Measurements from ENCODE around the gene FGFR2. TPM values are rescaled to one million over a fixed set of nuclear protein-coding genes. Genes with fewer than 3 reads are reported as not detected.

Gene FGFR2
- total RNA-seq, 2 experiments from 2014 or later: not detected

GRCh38 chr10:121437596-121437995 lies 160.6 kb downstream of the FGFR2 start:
- TF ChIP-seq, protein P1, sequence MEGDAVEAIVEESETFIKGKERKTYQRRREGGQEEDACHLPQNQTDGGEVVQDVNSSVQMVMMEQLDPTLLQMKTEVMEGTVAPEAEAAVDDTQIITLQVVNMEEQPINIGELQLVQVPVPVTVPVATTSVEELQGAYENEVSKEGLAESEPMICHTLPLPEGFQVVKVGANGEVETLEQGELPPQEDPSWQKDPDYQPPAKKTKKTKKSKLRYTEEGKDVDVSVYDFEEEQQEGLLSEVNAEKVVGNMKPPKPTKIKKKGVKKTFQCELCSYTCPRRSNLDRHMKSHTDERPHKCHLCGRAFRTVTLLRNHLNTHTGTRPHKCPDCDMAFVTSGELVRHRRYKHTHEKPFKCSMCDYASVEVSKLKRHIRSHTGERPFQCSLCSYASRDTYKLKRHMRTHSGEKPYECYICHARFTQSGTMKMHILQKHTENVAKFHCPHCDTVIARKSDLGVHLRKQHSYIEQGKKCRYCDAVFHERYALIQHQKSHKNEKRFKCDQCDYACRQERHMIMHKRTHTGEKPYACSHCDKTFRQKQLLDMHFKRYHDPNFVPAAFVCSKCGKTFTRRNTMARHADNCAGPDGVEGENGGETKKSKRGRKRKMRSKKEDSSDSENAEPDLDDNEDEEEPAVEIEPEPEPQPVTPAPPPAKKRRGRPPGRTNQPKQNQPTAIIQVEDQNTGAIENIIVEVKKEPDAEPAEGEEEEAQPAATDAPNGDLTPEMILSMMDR (conservative IDR thresholded peaks at IDR 0.05; ENCODE audit: low read length): no peak
- no peak for TF ChIP-seq EZH2phosphoT487 (IDR thresholded peaks at IDR 0.05; ENCODE audit: borderline replicate concordance, low read depth, low read length)
- intact Hi-C loops (cut with micrococcal nuclease; ENCODE audit: unreplicated experiment): no loop called here
- no peaks in the 10 kb centered on the region for H3K9me2 ChIP-seq (ENCODE audit: insufficient read depth, low read length)
- H3K27ac ChIP-seq (ENCODE audit: low read depth, low read length, poor library complexity, severe bottlenecking): no peak overlapping the region
- H3K79me2 ChIP-seq (ENCODE audit: insufficient read depth, low read depth, low read length): no peaks in the 10 kb centered on the region
- BruUV-seq (replicated peaks): no TSS peak
- DNase-seq (ENCODE audit: low spot score): no peak
- H3K4me3 ChIP-seq (ENCODE audit: low read depth, low read length, poor library complexity, severe bottlenecking): no peak overlapping the region
- no peaks in the 10 kb centered on the region for H4K20me1 ChIP-seq (ENCODE audit: insufficient read depth, low read length)
- H3K9me3 ChIP-seq (ENCODE audit: low read length): no peaks in the 10 kb centered on the region
- H3K4me1 ChIP-seq (ENCODE audit: insufficient read depth, low read length, poor library complexity, severe bottlenecking): no peaks in the 10 kb centered on the region
- H3K36me3 ChIP-seq (ENCODE audit: insufficient read depth, low read length): no peaks in the 10 kb centered on the region
- H3K4me2 ChIP-seq (ENCODE audit: low read length): no peak overlapping the region
- CTCF ChIA-PET (ENCODE audit: unreplicated experiment): no interaction called here
- POLR2A ChIA-PET: no interaction called here
- H2AFZ ChIP-seq (ENCODE audit: low read length): no peak overlapping the region

- no TSS peak for BruUV-seq (replicated peaks)
- CTCF ChIA-PET (ENCODE audit: unreplicated experiment): no interaction called here
Observed at GRCh38 chr10:121436630-121437341, 161.5 kb downstream of the FGFR2 start.

DNA sequence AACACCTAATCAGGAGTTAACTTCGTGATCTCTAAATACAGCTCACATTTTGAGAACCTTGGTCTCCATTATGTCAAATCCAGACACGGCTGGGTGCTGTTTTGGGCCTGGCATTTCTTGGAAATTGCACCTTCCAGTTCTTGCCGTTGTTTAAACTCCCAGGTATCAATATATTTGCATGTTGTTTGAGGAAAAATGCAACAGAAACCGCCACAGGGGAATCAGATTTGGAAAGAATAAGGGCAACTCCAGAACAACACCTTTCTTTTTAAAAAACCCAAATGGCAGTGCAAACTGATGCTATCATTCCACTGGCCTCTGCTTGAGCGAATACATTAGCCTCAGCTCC lies 162.0 kb downstream of the FGFR2 start:
- H4K20me1 ChIP-seq (ENCODE audit: insufficient read depth, low read length): no peaks in the 10 kb centered on the region
- CTCF ChIA-PET (ENCODE audit: unreplicated experiment): no interaction called here

More at GRCh38 chr10:121436630-121437341, 161.5 kb downstream of the FGFR2 start:
- Histone ChIP-seq H3K27ac (ENCODE audit: low read depth, low read length, poor library complexity, severe bottlenecking) (no peak overlapping the region), H2AFZ (ENCODE audit: low read length) (no peak overlapping the region), H4K20me1 (ENCODE audit: insufficient read depth, low read length) (no peaks in the 10 kb centered on the region), H3K36me3 (ENCODE audit: insufficient read depth, low read length) (no peaks in the 10 kb centered on the region), H3K4me3 (ENCODE audit: low read depth, low read length, poor library complexity, severe bottlenecking) (no peak overlapping the region), H3K9me2 (ENCODE audit: insufficient read depth, low read length) (no peaks in the 10 kb centered on the region), H3K9me3 (ENCODE audit: low read length) (no peaks in the 10 kb centered on the region), H3K79me2 (ENCODE audit: insufficient read depth, low read depth, low read length) (no peaks in the 10 kb centered on the region), H3K4me1 (ENCODE audit: insufficient read depth, low read length, poor library complexity, severe bottlenecking) (no peaks in the 10 kb centered on the region), H3K4me2 (ENCODE audit: low read length) (no peak overlapping the region)
- intact Hi-C loops (cut with micrococcal nuclease; ENCODE audit: unreplicated experiment): no loop called here
- POLR2A ChIA-PET: interaction anchor here (0.6 kb wide), 1 partner anchor 32 kb away, joined by 4 read pairs; no protein-coding TSS in a partner anchor
- no peak for DNase-seq (ENCODE audit: low spot score)
- TF ChIP-seq EZH2phosphoT487 (IDR thresholded peaks at IDR 0.05; ENCODE audit: borderline replicate concordance, low read depth, low read length): no peak

More for the DNA sequence above, 162.0 kb downstream of the FGFR2 start:
- Histone ChIP-seq H3K9me2 (ENCODE audit: insufficient read depth, low read length) (no peaks in the 10 kb centered on the region), H2AFZ (ENCODE audit: low read length) (no peak overlapping the region), H3K4me2 (ENCODE audit: low read length) (no peak overlapping the region), H3K9me3 (ENCODE audit: low read length) (no peaks in the 10 kb centered on the region), H3K36me3 (ENCODE audit: insufficient read depth, low read length) (no peaks in the 10 kb centered on the region), H3K79me2 (ENCODE audit: insufficient read depth, low read depth, low read length) (no peaks in the 10 kb centered on the region), H3K4me3 (ENCODE audit: low read depth, low read length, poor library complexity, severe bottlenecking) (no peak overlapping the region), H3K4me1 (ENCODE audit: insufficient read depth, low read length, poor library complexity, severe bottlenecking) (no peaks in the 10 kb centered on the region), H3K27ac (ENCODE audit: low read depth, low read length, poor library complexity, severe bottlenecking) (no peak overlapping the region)
- TF ChIP-seq EZH2phosphoT487 (IDR thresholded peaks at IDR 0.05; ENCODE audit: borderline replicate concordance, low read depth, low read length): no peak
- TF ChIP-seq, protein P1 (conservative IDR thresholded peaks at IDR 0.05; ENCODE audit: low read length): no peak
- intact Hi-C loops (cut with micrococcal nuclease; ENCODE audit: unreplicated experiment): no loop called here
- POLR2A ChIA-PET: no interaction called here
- no TSS peak for BruUV-seq (replicated peaks)
- DNase-seq (ENCODE audit: low spot score): no peak

All from OCI-LY7 (cell line).